Measurements from ENCODE around the gene KCNA10. TPM values are rescaled to one million over a fixed set of nuclear protein-coding genes. Genes with fewer than 3 reads are reported as not detected.

The KCNA10 gene
- total RNA-seq, 1 experiment from 2014 or later: not detected

DNA sequence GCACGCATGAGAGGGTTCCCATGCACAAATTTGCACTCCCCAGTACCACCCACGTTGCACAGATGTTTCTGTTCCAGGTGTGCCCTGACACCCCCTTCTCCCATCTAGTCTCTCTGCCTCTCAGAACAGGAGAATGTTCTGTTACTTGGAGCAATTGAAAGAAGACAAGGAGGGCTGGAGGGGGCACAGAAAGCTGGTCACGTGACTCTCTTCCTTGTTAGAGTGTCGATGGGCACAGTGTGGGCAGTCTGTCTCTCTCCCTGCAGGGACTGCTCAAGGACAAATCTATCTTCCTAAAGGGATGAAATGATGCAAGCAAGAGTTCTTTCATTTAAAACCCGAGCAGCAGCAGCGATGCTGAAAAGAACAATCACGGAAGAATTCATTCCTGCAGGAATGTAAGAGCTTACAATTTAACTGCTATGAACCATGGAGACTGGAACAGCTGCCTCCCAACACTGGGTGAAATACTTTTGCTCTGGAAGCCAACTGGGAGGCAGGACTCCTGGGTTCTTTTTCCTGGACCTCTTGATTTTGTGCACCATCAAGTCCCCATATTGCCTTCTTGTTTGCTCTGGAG lies 7.3 kb upstream of the KCNA10 start:
- Histone ChIP-seq H4K20me1 (ENCODE audit: insufficient read depth) (no peaks in the 10 kb centered on the region), H3K36me3 (ENCODE audit: control insufficient read depth in 1 of 2, insufficient read depth in 2 of 2, low read length in 2 of 2) (no peaks in the 10 kb centered on the region), H3K27ac (ENCODE audit: low read depth, low read length) (no peak overlapping the region), H3K27me3 (ENCODE audit: insufficient read depth, low read length) (peaks cover 56% of the 10 kb centered on the region; the same call in 1 of the 2 replicates), H3K4me3 (replicated peaks in 1 of 2; ENCODE audit: low read depth in 1 of 2, low read length in 2 of 2) (no peak overlapping the region), H3K79me2 (ENCODE audit: insufficient read depth, low read length) (no peaks in the 10 kb centered on the region), H3K9ac (ENCODE audit: low read length) (no peak overlapping the region), H3K4me1 (ENCODE audit: control insufficient read depth in 1 of 2, insufficient read depth in 2 of 2, low read length in 2 of 2) (peaks cover 0 to 8% of the 10 kb centered on the region in 2 experiments; a peak in 1 of 4 replicates), H3K4me2 (ENCODE audit: low read length) (no peak overlapping the region), H3K9me3 (ENCODE audit: control insufficient read depth in 1 of 2, insufficient read depth in 1 of 2, low read depth in 1 of 2, low read length in 2 of 2) (no peaks in the 10 kb centered on the region), H3K9me2 (ENCODE audit: insufficient read depth) (no peaks in the 10 kb centered on the region), H2AFZ (ENCODE audit: low read depth, low read length, poor library complexity, severe bottlenecking) (no peak overlapping the region)
- intact Hi-C loops (cut with micrococcal nuclease): no loop called here
- ChIA-PET RAD21 (ENCODE audit: low non-redundant PET in 1 of 2, low total read pairs in 2 of 2, uncharacterized antibody in 2 of 2, unreplicated experiment in 2 of 2) (no interaction called here), CTCF (interaction anchor here (2.7 kb wide), 1 partner anchor 90 kb away, joined by 12 read pairs; no protein-coding TSS in a partner anchor), POLR2A (no interaction called here)
- DNase-seq (ENCODE audit: low read depth, low spot score): no peak
- TF ChIP-seq JUND (IDR thresholded peaks at IDR 0.05): no peak
- no peak for TF ChIP-seq POLR2AphosphoS5 (IDR thresholded peaks at IDR 0.05; ENCODE audit: low read depth, low read length)
- TF ChIP-seq CTCF (IDR thresholded peaks at IDR 0.05 in 2 of 3, conservative IDR thresholded peaks at IDR 0.05 in 1 of 3; ENCODE audit: borderline replicate concordance in 1 of 3, insufficient read depth in 1 of 3, low read depth in 2 of 3, low read length in 2 of 3): no peak
- no peak for TF ChIP-seq ELF1 (IDR thresholded peaks at IDR 0.05; ENCODE audit: borderline replicate concordance, low read depth)
- TF ChIP-seq, protein P1, sequence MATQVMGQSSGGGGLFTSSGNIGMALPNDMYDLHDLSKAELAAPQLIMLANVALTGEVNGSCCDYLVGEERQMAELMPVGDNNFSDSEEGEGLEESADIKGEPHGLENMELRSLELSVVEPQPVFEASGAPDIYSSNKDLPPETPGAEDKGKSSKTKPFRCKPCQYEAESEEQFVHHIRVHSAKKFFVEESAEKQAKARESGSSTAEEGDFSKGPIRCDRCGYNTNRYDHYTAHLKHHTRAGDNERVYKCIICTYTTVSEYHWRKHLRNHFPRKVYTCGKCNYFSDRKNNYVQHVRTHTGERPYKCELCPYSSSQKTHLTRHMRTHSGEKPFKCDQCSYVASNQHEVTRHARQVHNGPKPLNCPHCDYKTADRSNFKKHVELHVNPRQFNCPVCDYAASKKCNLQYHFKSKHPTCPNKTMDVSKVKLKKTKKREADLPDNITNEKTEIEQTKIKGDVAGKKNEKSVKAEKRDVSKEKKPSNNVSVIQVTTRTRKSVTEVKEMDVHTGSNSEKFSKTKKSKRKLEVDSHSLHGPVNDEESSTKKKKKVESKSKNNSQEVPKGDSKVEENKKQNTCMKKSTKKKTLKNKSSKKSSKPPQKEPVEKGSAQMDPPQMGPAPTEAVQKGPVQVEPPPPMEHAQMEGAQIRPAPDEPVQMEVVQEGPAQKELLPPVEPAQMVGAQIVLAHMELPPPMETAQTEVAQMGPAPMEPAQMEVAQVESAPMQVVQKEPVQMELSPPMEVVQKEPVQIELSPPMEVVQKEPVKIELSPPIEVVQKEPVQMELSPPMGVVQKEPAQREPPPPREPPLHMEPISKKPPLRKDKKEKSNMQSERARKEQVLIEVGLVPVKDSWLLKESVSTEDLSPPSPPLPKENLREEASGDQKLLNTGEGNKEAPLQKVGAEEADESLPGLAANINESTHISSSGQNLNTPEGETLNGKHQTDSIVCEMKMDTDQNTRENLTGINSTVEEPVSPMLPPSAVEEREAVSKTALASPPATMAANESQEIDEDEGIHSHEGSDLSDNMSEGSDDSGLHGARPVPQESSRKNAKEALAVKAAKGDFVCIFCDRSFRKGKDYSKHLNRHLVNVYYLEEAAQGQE (IDR thresholded peaks at IDR 0.05; ENCODE audit: low read depth): no peak
- TF ChIP-seq ZFX (IDR thresholded peaks at IDR 0.05): no peak
- no peak for TF ChIP-seq ZNF274 (IDR thresholded peaks at IDR 0.05; ENCODE audit: low read depth, low read length)
- no peak for TF ChIP-seq EGR1 (IDR thresholded peaks at IDR 0.05; ENCODE audit: low read depth)
- TF ChIP-seq YY1 (IDR thresholded peaks at IDR 0.05; ENCODE audit: extremely low read depth, insufficient replicate concordance, low read depth, low read length): no peak
- no peak for TF ChIP-seq CBX3 (IDR thresholded peaks at IDR 0.05; ENCODE audit: low read depth)
- TF ChIP-seq POLR2A (IDR thresholded peaks at IDR 0.05; ENCODE audit: borderline replicate concordance, extremely low read depth, insufficient read depth, insufficient read length): no peak
- no peak for TF ChIP-seq MAX (IDR thresholded peaks at IDR 0.05)
- no peak for ATAC-seq
- no TSS peak for BruUV-seq (replicated peaks)
